ENCODE data around the gene FLRT3.

GRCh38 chr20:14344746-14345145, 7.3 kb upstream of the FLRT3 start:
- no peak for TF ChIP-seq CTCF (IDR thresholded peaks at IDR 0.05; ENCODE audit: poor library complexity)
- TF ChIP-seq EZH2 (IDR thresholded peaks at IDR 0.05; ENCODE audit: borderline replicate concordance), result no peak
- no peak for TF ChIP-seq EZH2phosphoT487 (IDR thresholded peaks at IDR 0.05; ENCODE audit: low read depth, severe bottlenecking, unreplicated experiment)
